A204.1 (cell line): Measurements from ENCODE around the gene MGRN1.

Experiments used
- FAIRE-seq: peaks from 2 replicates; lab custom pipeline; 2012; peaks lifted over from hg19 to GRCh38; lab: Jason Lieb, UNC

The MGRN1 gene

GRCh38 chr16:4687946-4688673, 63.5 kb downstream of the MGRN1 start:
- no peak for FAIRE-seq

GRCh38 chr16:4688674-4689045, 64.0 kb downstream of the MGRN1 start:
- FAIRE-seq: no peak

- no peak for FAIRE-seq
Measured at GRCh38 chr16:4689091-4689671, 64.6 kb downstream of the MGRN1 start.

GRCh38 chr16:4689864-4690704, 65.5 kb downstream of the MGRN1 start:
- FAIRE-seq: no peak

- FAIRE-seq: no peak
Measured at GRCh38 chr16:4690946-4691665, 66.5 kb downstream of the MGRN1 start.

GRCh38 chr16:4691666-4692412, 67.2 kb downstream of the MGRN1 start:
- FAIRE-seq: no peak

GRCh38 chr16:4692460-4693295, 68.1 kb downstream of the MGRN1 start:
- FAIRE-seq: no peak

GRCh38 chr16:4693296-4693955, 68.8 kb downstream of the MGRN1 start, which contains the start of gene NUDT16L1:
NUDT16L1 (plus strand) TSS chr16:4693562; CDS start chr16:4693727, 165 bp downstream.
- FAIRE-seq: no peak

- FAIRE-seq: no peak
Measured at GRCh38 chr16:4693956-4694641, 69.5 kb downstream of the MGRN1 start.

GRCh38 chr16:4694642-4695451, 70.2 kb downstream of the MGRN1 start:
- FAIRE-seq: no peak

GRCh38 chr16:4695473-4696171, 71.0 kb downstream of the MGRN1 start:
- FAIRE-seq: no peak

GRCh38 chr16:4696172-4696904, 71.7 kb downstream of the MGRN1 start:
- no peak for FAIRE-seq

GRCh38 chr16:4696905-4697847, 72.5 kb downstream of the MGRN1 start:
- FAIRE-seq: no peak

- FAIRE-seq: no peak
Measured at GRCh38 chr16:4697848-4698291, 73.2 kb downstream of the MGRN1 start.

- FAIRE-seq: no peak
Measured at GRCh38 chr16:4698321-4699045, 73.9 kb downstream of the MGRN1 start.
